Right renal pelvis (tissue), 4 donors: Measurements from ENCODE around the gene APMAP. TPM values are rescaled to one million over a fixed set of nuclear protein-coding genes. Genes with fewer than 3 reads are reported as not detected.

Experiments
- DNase-seq, 4 donors: peaks; one replicate each; pipeline ENCODE4 v3.0.0-alpha.2; 2013; ENCODE audit warnings: low read depth in 4 of 4, low spot score in 3 of 4, missing footprints in 1 of 4
- polyA plus RNA-seq, 4 donors: library from polyadenylated mRNA; unstranded; fragments of 120-200 nt; gene quantifications; one replicate each; pipeline ENCODE4 v1.2.1, GENCODE V29; 2013; ENCODE audit not compliant: insufficient read length in 4 of 4

APMAP gene
- polyA plus RNA-seq, 4 donors = 95.8 to 113 (median 109) TPM

DNA sequence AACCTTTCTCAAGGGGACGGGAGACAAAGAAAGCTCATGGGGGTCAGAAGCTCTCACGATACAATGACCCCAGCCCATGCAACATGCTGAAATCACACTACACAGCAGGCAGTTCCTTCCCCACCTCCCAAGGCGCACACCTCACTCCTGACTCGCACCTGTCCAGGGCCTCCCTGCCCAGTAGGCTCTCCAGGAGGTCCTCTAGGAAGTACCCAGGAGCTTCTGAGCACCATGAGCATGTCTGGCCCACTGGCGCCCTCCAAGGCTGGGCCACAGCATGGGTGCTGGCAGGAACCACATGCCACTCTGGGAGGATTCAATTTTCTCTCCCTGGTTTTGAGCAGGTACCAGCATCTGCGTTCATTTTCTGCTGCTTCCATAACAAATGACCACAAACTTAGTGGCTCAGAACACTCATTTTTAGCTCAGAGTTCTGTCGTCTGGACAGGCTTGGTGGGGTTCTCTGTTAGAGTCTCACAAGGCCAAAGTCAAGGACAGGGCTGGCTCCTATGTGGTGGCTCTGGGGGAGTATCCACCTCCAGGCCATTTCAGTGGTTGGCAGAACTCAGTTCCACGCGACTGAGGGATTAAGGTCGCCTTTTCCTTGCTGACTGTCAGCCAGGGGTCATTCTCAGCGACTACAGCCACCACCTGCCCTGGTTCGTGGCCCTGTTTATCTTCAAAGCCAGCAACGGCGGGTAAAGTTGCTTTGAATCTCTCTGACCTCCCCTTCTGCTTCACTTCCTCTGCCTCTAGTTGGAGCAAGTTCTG, 32.7 kb upstream of the APMAP start:
- DNase-seq = no peak

DNA sequence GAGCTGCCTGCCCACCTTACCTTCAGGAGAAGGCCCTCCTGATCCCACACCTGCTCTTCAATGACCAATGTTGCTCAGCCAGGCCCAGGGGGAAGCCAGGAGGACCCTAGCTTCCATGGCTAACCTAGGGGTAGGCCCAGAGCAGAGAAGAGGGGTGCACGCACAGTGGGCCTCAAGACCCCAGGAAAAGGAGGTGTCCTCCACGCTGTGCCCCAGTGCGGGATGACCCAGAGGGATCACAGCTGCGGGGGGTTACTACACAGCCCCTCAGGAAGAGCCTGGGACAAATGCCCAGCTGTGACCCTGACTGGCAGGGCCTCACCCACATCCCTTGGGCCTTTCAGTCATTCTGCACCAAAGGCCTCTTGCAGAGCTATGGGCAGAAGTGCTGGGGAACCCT, 31.6 kb upstream of the APMAP start:
- no peak for DNase-seq

DNA sequence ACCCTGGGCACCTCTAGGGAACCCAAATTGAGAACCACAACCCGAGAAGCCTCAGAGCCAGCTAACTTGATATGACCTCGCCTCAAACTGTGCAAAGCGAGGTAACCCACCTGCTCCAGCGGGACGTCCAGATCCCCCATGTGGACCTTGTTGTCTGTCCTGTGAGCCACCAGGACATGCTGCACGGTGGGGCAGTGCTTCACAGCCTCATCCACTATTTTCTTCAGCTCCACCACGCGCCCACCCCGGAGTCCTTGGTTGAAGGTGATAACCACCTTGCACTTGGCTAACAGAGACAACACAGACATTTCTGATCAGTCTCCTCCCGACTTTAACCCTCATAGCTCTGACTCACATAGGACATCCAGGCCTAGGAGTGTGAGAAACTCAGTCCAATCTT, 30.8 kb upstream of the APMAP start:
- DNase-seq = no peak

DNA sequence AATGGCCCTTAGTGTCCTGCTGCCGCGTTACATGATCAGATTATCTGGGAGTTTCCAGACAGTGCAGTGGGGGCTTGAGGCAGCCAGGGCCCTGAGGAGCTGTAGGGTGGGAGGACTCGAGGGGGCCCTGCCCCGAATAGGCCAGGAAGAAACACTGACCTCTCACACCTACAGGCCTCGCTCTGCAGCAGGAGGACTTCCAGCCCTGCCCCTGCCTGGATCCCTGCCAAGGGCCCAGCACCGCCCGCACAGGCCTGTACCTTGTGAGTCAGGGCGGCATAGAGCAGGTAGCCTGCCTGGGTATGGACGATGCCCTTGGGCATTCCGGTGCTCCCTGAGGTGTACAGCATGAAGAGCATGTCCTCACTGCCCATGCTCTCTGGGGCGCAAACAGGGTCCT, 30.1 kb upstream of the APMAP start:
- no peak for DNase-seq

DNA sequence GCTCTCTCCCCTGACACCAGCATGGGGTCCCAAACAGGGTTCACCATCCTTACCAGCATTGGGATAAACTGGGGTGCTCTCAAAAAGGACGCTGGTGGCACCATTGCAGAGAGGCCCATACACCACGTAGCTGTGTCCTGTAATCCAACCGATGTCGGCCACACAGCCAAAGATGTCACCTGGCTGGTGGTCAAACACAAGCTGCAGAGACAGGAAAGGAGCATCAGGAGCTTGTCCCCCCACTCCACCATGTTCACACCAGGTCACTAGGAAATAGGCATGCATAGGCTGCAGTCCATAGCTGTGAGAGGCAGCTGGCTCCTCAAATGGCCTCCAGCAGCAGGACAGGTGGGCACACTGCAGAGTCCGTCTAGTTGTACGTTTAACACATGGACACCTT, 28.8 kb upstream of the APMAP start:
- no peak for DNase-seq

DNA sequence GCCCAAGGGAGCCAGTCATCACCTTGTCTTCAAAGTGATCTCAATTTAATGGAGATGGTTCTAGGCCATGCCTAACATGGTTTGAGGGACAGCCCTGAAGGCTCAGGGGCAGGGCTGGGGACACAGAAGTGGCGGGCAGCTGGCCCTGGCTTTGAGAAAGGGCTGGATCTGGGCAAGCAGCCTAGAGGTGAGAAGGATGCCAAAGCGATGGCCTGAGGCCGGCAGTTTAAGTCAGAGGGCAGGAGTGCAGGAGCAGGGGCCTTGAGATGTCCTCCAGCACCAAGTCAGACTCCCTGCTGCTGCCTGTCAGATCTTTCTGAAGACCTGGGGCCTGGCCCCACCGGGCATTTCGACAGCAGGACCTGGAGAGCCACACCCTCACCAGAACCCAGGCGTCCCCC, 28.4 kb upstream of the APMAP start:
- no peak for DNase-seq

DNA sequence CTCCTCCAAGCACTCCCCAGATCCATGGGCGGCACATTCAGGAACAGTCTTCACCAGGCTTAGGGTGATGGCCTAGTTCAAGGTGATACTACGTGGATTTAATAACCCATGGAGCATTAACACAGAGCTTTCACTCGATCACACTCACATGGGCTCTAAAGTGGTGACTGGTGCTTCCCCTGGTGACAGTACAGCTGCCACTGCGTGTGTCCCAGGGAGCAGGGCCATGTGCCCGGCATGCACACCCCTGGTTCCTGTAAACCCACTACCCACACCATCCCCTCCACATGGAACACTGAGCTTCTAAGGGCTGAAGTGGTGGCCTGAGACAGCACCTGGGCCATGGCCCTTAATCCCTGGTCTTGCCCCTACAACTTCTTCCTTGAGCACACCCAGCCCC, 27.8 kb upstream of the APMAP start:
- no peak for DNase-seq

DNA sequence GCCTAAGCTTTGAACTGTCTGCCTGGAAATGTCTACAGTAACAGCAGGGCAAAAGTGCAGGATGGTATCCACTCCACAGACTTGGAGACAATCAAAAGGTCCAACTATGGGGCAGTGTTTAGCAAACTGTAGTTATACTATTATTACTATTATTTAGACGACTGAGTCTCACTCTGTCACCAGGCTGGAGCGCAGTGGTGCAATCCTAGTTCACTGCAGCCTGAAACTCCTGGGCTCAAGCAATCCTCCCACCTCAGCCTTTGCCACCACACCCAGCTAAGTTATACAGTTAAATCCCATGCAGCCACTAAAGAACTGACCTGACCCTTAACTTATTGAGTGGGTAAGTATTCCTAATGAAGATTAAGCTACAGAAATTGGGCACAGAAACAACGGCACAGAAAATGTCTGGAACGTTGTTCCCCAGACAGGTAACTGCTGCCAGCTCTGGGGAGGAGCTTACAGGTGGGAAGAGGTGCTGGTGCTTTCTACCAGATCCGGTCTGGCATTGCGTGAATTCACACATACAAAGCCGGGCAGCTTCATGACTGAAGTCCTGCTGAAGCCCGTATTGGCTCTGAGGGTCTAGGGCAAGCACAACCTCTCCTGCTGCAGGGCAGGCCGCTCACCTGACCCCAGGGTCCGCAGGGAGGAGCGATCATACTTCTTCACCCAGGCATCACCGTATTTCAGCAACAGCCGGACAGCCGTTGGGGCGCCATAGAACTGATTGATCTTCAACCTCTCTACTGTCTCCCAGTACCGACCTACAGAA, 27.0 kb upstream of the APMAP start:
- no peak for DNase-seq

DNA sequence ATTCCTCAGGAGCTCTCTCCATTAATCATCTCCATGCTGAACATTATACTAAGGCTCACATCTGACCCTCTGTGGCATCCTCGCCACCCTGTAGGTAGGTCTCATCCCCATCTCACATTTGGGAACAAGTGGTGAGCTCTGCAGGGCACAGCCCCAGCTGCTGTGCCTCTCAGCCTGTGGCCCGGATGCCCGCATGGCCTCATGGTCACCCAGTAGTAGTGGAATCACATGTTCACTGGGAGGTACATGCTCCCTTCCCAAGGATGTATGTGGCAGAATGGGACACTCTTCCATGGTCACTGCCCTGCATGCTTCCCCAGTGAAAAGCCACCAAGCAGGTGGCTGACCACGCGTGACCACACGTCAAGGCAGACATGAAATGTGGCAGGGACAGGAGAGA, 26.3 kb upstream of the APMAP start:
- no peak for DNase-seq

DNA sequence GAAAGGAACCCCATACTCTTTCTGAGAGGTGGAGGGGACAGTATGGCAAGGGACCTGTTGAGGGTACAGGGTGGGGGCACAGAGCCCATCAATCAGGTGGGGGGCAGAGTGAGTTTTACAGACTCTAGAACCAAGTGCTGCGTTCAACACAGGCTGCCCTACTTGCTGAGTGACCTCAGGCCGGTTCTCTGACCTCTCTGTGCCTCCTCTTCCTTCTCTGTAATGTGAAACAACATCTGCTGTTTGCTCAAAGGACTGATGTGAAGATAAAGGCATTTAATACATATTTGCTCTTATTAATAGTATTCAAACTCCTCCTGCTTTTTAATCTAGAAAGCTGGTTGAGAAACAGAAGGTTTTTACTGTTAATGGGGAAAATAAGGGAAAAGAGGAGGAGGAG, 25.9 kb upstream of the APMAP start:
- DNase-seq = no peak

DNA sequence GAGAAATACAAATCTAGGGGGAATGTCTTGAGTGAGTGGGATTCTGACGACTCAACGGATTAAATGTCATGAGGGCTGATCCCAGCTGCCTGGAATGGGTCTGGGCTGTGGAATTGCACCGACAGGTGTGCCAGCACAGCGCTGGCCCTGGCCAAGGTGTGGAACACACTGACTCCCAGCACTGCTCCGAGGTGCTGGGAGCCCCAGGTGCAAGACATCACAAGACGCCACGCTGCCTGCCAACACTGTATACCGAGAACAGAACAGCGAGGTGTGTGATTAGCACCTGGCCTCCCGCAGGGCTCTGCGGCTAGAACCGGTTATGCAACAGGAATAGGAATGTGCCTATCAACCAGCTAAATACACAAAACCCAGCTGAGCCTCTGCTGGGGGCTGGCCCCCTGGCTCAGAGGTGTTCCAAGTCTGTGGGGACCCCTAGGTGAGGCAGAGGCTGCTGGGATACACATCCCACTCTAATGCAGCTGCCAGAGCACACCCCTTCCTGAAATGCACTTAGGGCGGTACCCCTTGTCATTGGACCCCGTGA, 24.8 kb upstream of the APMAP start:
- DNase-seq = no peak

DNA sequence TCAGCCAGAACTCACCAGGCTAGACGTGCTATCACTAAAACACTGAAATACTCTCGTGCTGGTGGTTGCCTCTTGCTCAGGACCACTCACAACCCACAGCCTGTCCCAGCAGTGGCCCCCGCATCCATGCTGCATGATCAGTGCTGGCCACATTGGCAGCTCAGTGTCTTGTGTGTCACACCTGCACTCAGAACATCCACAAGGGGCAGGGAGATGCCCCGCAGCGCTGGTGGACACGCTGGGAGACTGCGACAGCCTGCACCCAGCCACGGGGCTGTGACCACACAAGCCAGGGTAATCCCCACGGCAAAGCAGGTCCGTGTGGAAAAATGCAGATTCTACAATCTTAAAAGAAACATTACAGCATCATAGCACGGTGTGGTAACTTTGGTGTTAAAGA, 23.9 kb upstream of the APMAP start:
- DNase-seq = no peak

DNA sequence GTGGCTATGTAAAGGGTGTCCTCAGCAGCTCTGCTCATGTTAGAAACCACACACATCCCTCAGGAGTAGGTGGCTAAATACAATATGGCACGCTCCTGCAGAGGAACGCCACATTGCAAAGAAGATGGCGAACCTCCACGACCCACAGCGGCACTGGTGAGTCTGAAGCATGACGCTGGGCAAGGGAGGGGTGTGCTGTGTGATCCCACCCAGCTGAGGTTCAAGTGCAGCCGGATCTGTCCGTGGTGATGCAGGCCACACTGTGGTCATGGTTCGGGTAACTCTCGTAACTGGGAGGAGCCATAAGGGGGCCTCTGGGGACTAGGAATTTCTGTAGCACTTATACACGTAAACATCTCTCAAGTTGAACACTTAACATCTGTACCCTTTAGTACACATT, 23.4 kb upstream of the APMAP start:
- no peak for DNase-seq

DNA sequence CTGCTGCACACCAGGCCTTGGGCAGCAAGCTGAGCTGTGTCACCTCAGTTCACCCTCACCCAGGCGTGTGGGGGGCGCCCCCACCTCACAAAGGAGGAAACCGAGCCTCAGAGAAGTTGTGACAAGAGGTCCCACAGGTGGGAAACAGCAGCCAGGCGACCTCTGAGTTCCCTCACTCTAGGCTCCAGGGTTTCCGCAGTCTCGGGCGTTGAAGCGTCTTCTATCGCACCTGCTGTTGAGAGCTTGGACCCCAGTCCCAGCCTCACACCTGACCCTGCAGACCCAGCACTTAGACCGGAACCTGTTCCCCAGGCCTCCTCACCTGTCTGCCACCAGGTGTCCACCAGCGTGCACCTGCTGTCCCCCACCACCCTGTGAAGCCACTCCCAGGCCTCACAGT, 22.3 kb upstream of the APMAP start:
- DNase-seq = no peak

DNA sequence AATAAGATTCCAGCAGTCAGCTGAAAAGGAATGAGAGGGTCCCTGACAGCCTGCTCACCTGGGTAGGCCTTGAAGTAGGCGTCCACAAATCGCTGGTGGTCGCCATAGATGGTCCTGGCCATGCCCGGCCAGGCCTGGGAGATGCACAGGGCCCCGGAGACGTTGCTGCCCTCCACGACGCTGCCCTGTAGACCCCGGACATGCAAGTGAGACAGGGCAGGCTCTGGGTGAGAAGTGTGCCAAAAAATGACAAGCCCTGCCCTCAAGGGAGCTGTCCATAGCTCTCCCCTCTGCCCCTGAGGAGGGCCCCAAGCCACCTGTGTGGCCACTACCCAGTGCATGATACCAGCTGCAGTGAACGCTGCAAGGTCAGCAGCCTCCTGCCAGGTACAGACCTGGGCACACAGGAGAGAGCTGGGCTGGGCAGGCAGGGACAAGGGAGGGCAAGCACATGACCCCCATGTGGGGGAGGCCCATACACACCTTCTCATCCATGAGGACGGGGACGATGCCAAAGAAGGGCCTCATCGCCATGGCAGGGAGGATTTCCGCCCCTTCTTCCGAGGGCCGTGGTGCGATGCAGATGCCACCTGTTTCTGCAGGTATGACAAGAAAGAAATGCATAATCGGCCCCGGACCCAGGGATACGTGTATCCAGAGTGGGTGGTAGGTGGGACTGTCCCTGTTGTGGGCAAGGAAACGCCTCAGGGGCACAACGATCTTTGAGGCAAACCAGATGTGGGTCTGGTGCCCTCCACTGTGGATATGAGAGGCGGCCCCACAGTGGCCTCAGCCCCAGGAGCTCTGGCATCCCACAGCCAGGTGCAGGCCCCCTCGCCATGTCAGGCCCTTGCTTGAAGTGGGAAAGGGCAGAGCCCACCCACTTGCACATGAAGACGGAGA, 21.2 kb upstream of the APMAP start:
- no peak for DNase-seq

DNA sequence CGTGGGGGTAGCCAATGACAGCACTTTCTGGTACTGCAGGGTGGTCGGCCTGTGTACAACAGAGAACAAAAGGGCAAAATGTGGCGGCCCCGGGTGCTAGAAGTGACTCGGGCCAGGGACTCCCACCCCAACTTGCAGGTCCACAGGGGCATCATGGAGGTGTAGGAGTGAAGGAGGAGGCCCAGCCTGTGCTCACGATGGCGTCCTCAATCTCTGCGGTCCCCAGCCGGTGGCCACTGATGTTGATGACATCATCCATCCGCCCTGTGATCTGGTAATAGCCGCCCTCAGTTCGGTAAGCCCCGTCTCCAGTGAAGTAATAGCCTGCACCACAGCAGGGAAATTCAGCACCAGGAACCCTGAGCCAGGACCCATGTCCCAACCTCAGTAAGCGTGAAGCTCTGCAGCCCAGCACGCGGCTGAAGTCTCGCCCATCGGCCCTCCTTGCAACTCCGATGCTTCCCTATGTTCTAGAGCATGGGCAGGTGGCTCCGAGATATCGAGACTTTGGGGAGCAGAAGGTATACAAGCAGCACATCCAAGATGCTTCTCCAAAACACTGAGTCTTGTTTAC, 20.2 kb upstream of the APMAP start:
- DNase-seq = no peak

DNA sequence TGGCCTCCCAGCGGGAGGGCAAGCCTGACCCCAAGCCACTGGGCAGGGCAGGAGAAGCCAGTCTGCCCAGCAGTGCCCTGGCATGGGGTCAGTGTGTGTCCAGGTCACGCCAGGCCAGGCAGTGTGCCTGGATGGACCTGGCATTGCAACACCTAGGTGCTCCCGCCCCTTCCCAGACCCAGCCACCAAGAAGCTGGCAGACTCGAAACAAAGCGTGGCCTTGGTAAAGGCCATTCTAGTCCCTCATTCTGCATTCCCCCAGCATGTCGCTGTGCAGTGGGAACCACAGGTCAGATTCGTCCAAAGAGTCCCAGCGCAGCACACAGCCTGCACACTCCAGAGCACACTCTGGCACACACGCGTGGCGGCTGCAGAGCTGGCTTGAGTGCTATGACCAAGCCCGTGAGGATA, 19.3 kb upstream of the APMAP start:
- DNase-seq = no peak

DNA sequence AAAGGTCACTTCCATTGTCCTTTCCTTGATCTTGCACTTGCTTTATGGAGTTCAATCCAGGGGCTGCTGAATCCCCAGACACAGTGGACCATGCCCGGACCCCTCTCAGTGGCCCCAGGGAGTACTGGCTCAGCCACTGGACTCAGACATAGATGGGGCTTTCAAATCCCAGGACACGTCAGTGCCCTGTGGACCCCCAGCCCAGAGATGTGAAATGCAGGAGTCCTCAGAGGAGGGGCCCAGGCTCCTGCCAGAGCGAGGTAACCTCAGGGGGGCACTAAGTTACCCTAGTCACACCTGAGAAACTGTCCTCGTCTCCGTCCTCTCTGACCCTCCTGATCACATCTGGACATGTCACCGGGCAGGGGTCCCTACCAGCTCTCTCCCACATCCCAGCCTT, 18.7 kb upstream of the APMAP start:
- DNase-seq = no peak

DNA sequence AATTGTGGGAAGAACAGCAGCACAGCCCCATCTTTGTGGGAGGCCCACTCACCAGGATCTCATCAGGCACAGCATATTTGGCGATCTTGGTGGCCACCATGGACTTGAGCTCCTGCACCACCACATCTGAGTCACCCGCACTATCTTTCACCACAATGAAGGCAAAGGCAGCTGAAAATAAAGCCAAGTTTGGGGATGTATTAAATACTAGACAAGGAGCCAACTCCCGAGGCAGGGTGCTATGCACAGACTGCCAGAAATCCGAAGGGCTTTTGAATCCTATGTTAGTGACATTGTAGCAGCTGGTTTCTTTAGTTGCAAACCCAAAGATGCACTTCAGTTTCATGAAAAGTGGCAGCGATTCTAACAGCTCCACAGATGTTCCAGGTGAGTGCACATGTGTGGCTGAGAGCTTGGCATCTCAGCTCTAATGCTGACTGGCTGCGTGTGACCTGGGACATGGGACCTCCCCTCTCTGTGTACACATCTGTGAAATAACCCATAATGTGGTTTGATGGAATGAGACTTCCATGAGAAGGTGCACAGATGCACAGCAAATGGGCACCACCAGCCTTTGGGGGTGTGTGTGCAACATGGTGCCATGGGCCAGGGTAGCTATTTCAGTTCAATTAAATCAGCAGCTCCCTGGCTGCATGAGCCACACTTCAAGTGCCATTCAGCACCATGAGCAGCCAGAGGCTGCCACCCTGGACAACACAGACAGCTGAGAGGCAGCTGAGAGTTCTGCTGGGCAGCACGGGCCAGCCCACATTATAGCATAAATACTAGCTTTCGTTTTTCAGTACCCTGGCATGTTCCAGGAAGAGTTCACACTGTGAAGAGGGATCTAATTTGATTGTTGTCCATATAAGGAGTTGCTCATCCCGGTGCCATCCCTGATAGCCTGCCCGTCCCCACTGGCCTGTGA, 16.9 kb upstream of the APMAP start:
- DNase-seq = no peak
